Upper lobe of left lung (tissue), 4 donors: ENCODE measurements around the gene SLC35A3.

Experiments
- EP300 ChIP-seq, 4 donors: sonication (generic); formaldehyde crosslinking; IDR thresholded peaks; one replicate each; pipeline ENCODE4 v1.5.1; 2017; ENCODE audit warnings: antibody characterized with exemption in 4 of 4, control low read depth in 2 of 4
- POLR2A ChIP-seq, 4 donors: fragments of 450-650 bp; IDR thresholded peaks; one replicate each; pipeline ENCODE4 v1.5.1; 2016 to 2017; ENCODE audit warnings: antibody characterized with exemption in 4 of 4, mild to moderate bottlenecking in 2 of 4
- POLR2AphosphoS5 ChIP-seq, 2 donors: sonication (generic); formaldehyde crosslinking; IDR thresholded peaks; one replicate each; pipeline ENCODE4 v1.5.1; 2017; ENCODE audit warnings: antibody characterized with exemption in 2 of 2
- TF ChIP-seq, protein P1 (sequence below), 6 experiments: fragments of 450-650 bp in 4 of 6; fragments of 200-600 bp in 2 of 6; sonication (generic) in 2 of 6; IDR thresholded peaks; one replicate each; pipeline ENCODE4 v1.5.1; 2016 to 2019; ENCODE audit warnings: antibody characterized with exemption in 6 of 6

DNA sequence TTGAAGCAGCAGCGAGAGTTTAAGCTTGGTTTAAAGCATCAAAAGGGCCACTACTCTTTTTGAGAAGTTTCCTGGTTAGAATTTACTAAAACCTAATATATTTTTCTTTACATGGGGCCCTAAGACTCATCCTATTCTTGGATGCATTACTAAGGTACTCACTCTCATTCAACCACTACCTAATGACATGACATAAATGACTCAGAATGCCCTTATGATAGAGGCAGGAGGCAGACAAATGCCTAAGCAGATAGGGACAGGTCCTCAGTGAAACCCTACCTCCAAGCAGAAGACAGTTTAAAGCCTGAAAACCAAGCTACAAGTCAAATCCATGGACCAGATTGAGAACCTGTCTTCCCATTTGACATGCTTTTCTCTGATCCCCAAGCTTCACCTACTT lies 34.3 kb upstream of the SLC35A3 start:
- TF ChIP-seq, protein P1, sequence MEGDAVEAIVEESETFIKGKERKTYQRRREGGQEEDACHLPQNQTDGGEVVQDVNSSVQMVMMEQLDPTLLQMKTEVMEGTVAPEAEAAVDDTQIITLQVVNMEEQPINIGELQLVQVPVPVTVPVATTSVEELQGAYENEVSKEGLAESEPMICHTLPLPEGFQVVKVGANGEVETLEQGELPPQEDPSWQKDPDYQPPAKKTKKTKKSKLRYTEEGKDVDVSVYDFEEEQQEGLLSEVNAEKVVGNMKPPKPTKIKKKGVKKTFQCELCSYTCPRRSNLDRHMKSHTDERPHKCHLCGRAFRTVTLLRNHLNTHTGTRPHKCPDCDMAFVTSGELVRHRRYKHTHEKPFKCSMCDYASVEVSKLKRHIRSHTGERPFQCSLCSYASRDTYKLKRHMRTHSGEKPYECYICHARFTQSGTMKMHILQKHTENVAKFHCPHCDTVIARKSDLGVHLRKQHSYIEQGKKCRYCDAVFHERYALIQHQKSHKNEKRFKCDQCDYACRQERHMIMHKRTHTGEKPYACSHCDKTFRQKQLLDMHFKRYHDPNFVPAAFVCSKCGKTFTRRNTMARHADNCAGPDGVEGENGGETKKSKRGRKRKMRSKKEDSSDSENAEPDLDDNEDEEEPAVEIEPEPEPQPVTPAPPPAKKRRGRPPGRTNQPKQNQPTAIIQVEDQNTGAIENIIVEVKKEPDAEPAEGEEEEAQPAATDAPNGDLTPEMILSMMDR (IDR thresholded peaks at IDR 0.05) = no peak
- TF ChIP-seq POLR2AphosphoS5 (IDR thresholded peaks at IDR 0.05) (no peak), POLR2A (IDR thresholded peaks at IDR 0.05) (no peak), EP300 (IDR thresholded peaks at IDR 0.05) (no peak)
